Measurements from ENCODE around the gene GSTO2.

DNA sequence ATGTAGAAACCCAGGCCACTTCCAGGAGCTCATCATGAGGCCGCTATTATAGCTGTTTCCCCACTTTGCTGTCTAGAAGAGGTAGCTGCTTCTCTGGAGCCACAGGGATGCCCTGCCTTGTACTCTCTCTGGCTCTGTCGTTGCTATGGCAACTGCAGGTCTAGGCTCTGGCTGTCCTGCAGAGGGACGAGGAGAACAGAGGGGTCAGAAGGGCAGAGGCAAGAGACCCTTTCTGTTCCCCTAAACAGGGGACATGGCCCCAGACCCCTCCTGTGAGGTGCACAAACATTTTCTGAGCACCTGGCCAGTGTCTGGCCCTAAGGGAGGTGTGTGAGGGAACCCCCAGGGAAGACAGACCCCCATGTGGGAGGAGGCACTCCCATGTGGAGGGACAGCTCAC, 37.9 kb downstream of the GSTO2 start:
- TF ChIP-seq, protein P1, sequence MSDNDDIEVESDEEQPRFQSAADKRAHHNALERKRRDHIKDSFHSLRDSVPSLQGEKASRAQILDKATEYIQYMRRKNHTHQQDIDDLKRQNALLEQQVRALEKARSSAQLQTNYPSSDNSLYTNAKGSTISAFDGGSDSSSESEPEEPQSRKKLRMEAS (IDR thresholded peaks at IDR 0.05), result no peak
- TF ChIP-seq, protein P2, sequence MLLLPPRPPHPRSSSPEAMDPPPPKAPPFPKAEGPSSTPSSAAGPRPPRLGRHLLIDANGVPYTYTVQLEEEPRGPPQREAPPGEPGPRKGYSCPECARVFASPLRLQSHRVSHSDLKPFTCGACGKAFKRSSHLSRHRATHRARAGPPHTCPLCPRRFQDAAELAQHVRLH (CRISPR knock-in tag; IDR thresholded peaks at IDR 0.05; ENCODE audit: borderline replicate concordance, low read depth), result no peak

Measured in HepG2 (cell line).